Spinal cord (tissue), 10 donors: ENCODE results near the gene DPP7. TPM values are rescaled to one million over a fixed set of nuclear protein-coding genes. Genes with fewer than 3 reads are reported as not detected.
A peak's percentile ranks its signal among the peaks of the same experiment; 100 is the strongest.

Experiments used
- DNase-seq, 6 donors: peaks; one replicate each; pipeline versions ENCODE4 v3.0.0 to v3.0.0-alpha.2; 2013 to 2015; ENCODE audit warnings: low spot score in 6 of 6, low read depth in 4 of 6
- H3K27ac ChIP-seq: one replicate; pipeline ENCODE4 v1.5.1; 2013; ENCODE audit warnings: low read depth, low read length, control low read depth
- H3K27me3 ChIP-seq: one replicate; pipeline ENCODE4 v1.6.1; 2013; ENCODE audit warnings: low read length; ENCODE audit not compliant: control insufficient read depth, insufficient read depth
- H3K36me3 ChIP-seq: one replicate; pipeline ENCODE4 v1.6.1; 2013; ENCODE audit warnings: low read length; ENCODE audit not compliant: control insufficient read depth, insufficient read depth
- H3K4me1 ChIP-seq: one replicate; pipeline ENCODE4 v1.6.1; 2013; ENCODE audit warnings: low read length; ENCODE audit not compliant: control insufficient read depth, insufficient read depth
- H3K4me3 ChIP-seq: one replicate; pipeline ENCODE4 v1.5.1; 2013; ENCODE audit warnings: low read depth, low read length, control low read depth
- H3K9me3 ChIP-seq: one replicate; pipeline ENCODE4 v1.6.1; 2013; ENCODE audit warnings: low read length; ENCODE audit not compliant: control insufficient read depth, insufficient read depth
- WGBS: methylation state at CpG from one replicate; pipeline ENCODE4 v1.1.5; 2013; ENCODE audit warnings: missing lambda C conversion rate; ENCODE audit not compliant: insufficient coverage; 5-methylcytosine and 5-hydroxymethylcytosine counted together
- long read RNA-seq, 4 donors: transcript quantifications; one replicate each; lab custom pipeline, GENCODE V29; 2026
- polyA plus RNA-seq, 2 donors: library from polyadenylated mRNA; unstranded; fragments of 120-200 nt; gene quantifications; one replicate each; pipeline ENCODE4 v1.2.1, GENCODE V29; 2013; ENCODE audit not compliant: insufficient read length in 2 of 2
- total RNA-seq, 2 donors: library from RNA; depleted of rRNA in 1 of 2; stranded (reverse); fragments of 120-200 nt in 1 of 2; fragments of >200 nt in 1 of 2; gene quantifications; one replicate each; pipeline versions ENCODE4 v1.2.3 to v1.2.4, GENCODE V29; 2013 to 2014
- donor health status: healthy.

DPP7 gene
- total RNA-seq, result 100 to 1,000 TPM in 1 of 2 donors, 10 to 100 TPM in 1; 29.8 to 101 TPM
- polyA plus RNA-seq, result 100 to 1,000 TPM; 127 to 144 TPM
- long read RNA-seq, donor 1, transcript DPP7-201 (13 exons, 1,590 nt), result major isoform, 19 of 31 reads
- long read RNA-seq, donor 1, partial matches to known transcripts, result 5 of 31 reads
- long read RNA-seq, donor 1, other reads (novel, unspliced or antisense), result 6 of 31 reads
- long read RNA-seq, donor 2, transcript DPP7-201 (13 exons, 1,590 nt), result major isoform, 6 of 7 reads
- long read RNA-seq, donor 2, partial matches to known transcripts, result 0 of 7 reads
- long read RNA-seq, donor 2, other reads (novel, unspliced or antisense), result 0 of 7 reads
- long read RNA-seq, donor 3, transcript DPP7-201 (13 exons, 1,590 nt), result major isoform, 6 of 10 reads
- long read RNA-seq, donor 3, partial matches to known transcripts, result 0 of 10 reads
- long read RNA-seq, donor 3, other reads (novel, unspliced or antisense), result 0 of 10 reads
- long read RNA-seq, donor 4, transcript DPP7-201 (13 exons, 1,590 nt), result major isoform, 6 of 6 reads
- long read RNA-seq, donor 4, partial matches to known transcripts, result 0 of 6 reads
- long read RNA-seq, donor 4, other reads (novel, unspliced or antisense), result 0 of 6 reads

DNA sequence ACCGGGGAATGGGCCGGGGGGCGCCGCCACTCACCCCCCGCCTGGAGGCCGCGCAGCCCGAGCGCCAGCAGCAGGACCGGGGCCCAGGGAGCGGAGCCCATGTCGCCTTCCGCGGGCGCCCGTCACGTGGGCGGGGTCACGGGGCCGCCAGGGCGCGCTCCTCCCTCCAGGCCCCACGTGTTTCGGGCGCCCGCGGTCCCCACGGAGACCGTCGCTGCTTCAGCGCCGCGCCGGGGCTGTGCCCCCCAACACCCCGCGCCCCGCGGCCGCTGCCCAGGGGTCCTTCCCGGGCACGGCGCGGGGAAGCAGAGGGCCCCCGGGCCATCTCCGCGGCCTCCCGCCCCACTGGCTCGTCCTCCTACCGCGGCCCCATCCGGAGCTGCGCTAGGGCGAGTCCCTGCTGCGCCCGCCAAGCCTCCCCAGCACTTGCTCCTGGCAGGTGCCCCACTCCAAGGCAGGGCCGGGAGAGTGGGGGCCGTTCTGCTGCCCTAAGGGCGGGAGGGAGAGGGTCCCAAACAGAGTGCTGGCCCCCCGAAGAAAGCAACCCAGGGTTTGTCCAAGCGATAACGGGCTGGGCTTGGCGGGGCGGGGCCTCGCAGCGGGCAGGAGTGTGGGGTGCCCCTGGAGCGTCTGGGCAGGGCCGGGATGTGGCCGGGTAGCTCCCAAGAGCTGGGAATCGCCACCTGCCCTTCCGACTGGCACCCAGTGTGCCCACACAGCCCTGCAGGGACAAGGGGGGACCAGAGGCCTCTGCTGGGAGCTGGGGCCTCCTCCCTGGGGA, at the start of gene DPP7:
Gene DPP7, minus strand, starts transcription at position 121 of the 781 bp plus-strand sequence. Its CDS starts 20 bp downstream, at position 101.
- H3K36me3 ChIP-seq, result peaks cover 41% of the 10 kb centered on the region
- DNase-seq, result peak in 2 of 6 donors; percentile 62 to 78
- no peaks in the 10 kb centered on the region for H3K9me3 ChIP-seq
- H3K27ac ChIP-seq, result no peak within 1 kb of the TSS
- H3K27me3 ChIP-seq, result peaks cover 12% of the 10 kb centered on the region
- WGBS, result 4% methylated on average over 70 of the region's 70 CpGs
- H3K4me3 ChIP-seq, result peak within 1 kb of the TSS; percentile 18
- H3K4me1 ChIP-seq, result peaks cover 22% of the 10 kb centered on the region

DNA sequence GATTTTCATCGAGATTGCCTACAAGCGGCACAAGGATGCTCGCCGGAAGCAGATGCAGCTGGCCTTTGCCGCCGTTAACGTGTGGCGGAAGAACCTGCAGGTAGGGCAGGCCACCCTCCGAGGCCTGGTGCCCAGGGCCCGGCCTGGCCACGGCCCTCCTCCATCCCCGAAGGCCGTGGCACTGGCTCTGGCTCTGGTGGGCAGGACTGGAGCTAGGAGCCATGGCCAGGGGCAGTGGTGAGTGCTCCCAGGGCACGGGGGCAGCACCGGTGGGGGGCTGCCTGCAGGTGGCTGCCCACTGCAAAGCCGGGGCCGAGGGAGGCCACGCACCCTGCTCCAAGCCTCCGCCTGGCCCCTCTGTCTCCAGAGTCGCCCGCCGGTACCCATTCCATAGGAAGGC, 49.3 kb upstream of the DPP7 start:
- WGBS, result 80% methylated on average over 22 of the region's 22 CpGs
- Histone ChIP-seq H3K4me1 (peaks cover 20% of the 10 kb centered on the region), H3K9me3 (no peaks in the 10 kb centered on the region), H3K36me3 (peaks cover 68% of the 10 kb centered on the region), H3K27ac (no peak overlapping the region), H3K27me3 (peaks cover 72% of the 10 kb centered on the region), H3K4me3 (no peak overlapping the region)
- no peak for DNase-seq

- peaks cover 20% of the 10 kb centered on the region for H3K4me1 ChIP-seq
- H3K27me3 ChIP-seq, result peaks cover 76% of the 10 kb centered on the region
- H3K27ac ChIP-seq, result no peak overlapping the region
- H3K36me3 ChIP-seq, result peaks cover 72% of the 10 kb centered on the region
- H3K4me3 ChIP-seq, result no peak overlapping the region
- WGBS, result 31% methylated on average over 24 of the region's 26 CpGs
- DNase-seq, result no peak
- no peaks in the 10 kb centered on the region for H3K9me3 ChIP-seq
These were observed 48.8 kb upstream of the DPP7 start for GRCh38 chr9:137163365-137163715.

GRCh38 chr9:137162505-137163364, 48.2 kb upstream of the DPP7 start:
- Histone ChIP-seq H3K4me3 (no peak overlapping the region), H3K9me3 (no peaks in the 10 kb centered on the region), H3K4me1 (peaks cover 15% of the 10 kb centered on the region), H3K27ac (no peak overlapping the region), H3K27me3 (peaks cover 79% of the 10 kb centered on the region), H3K36me3 (peaks cover 79% of the 10 kb centered on the region)
- 10% methylated on average over 74 of the region's 74 CpGs for WGBS
- peak in 1 of 6 donors; percentile 62 for DNase-seq

GRCh38 chr9:137161558-137162486, 47.3 kb upstream of the DPP7 start:
- Histone ChIP-seq H3K36me3 (peaks cover 88% of the 10 kb centered on the region), H3K9me3 (no peaks in the 10 kb centered on the region), H3K27ac (no peak overlapping the region), H3K4me1 (peaks cover 14% of the 10 kb centered on the region), H3K27me3 (peaks cover 81% of the 10 kb centered on the region), H3K4me3 (no peak overlapping the region)
- peak in 1 of 6 donors; percentile 27 for DNase-seq
- WGBS, result 11% methylated on average over 66 of the region's 71 CpGs

GRCh38 chr9:137160716-137161557, 46.4 kb upstream of the DPP7 start:
- Histone ChIP-seq H3K9me3 (no peaks in the 10 kb centered on the region), H3K27ac (no peak overlapping the region), H3K4me1 (peaks cover 14% of the 10 kb centered on the region), H3K36me3 (peaks cover 89% of the 10 kb centered on the region), H3K27me3 (peaks cover 79% of the 10 kb centered on the region), H3K4me3 (no peak overlapping the region)
- no peak for DNase-seq
- 28% methylated on average over 49 of the region's 56 CpGs for WGBS

DNA sequence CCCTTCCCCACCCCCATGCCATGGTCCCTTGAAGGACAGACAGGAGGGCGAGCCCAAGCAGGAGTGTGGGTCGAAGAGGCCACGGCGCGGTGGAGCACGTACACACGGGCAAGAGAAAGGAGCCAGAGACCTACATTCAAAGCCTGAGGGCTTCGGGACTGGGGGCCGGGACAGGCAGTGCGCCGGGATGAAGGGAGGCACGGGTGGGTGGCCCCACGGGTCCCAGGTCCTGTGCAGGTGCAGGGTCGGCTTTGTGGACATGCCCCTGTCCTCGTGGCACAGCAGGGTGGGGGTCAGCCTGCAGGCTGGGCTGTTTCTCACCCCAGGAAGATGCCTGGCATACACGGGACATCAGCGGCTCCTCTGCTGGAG, 45.5 kb upstream of the DPP7 start:
- Histone ChIP-seq H3K4me1 (peaks cover 14% of the 10 kb centered on the region), H3K27ac (no peak overlapping the region), H3K27me3 (peaks cover 84% of the 10 kb centered on the region), H3K4me3 (no peak overlapping the region), H3K9me3 (no peaks in the 10 kb centered on the region), H3K36me3 (peaks cover 86% of the 10 kb centered on the region)
- 77% methylated on average over 15 of the region's 17 CpGs for WGBS
- no peak for DNase-seq
